ENCODE measurements around the gene RTBDN. TPM values are rescaled to one million over a fixed set of nuclear protein-coding genes. Genes with fewer than 3 reads are reported as not detected.

The RTBDN gene
- total RNA-seq, 1 donor from 2014 or later, result not detected

GRCh38 chr19:12778905-12779161, 55.5 kb downstream of the RTBDN start:
- POLR2A ChIA-PET, result interaction anchor here (0.7 to 12.7 kb wide), 7 partner anchors 13 to 417 kb away, joined by 3 to 909 read pairs (median 6); partner anchors contain the start of genes JUNB, MAN2B1, THSD8 and TNPO2

GRCh38 chr19:12778017-12778904, 56.1 kb downstream of the RTBDN start:
- Mint-ChIP-seq H3K36me3 (ENCODE audit: low read depth) (no peaks in the 10 kb centered on the region), H3K27me3 (no peaks in the 10 kb centered on the region), H3K9me3 (no peaks in the 10 kb centered on the region), H3K4me1 (peaks cover 49% of the 10 kb centered on the region), H3K27ac (peak overlapping the region; percentile 87), H3K4me3 (peak overlapping the region; percentile 83)
- ChIA-PET CTCF (interaction anchor here (1.0 to 9.1 kb wide), 7 partner anchors 9 to 70 kb away, joined by 4 to 278 read pairs (median 13); partner anchors contain the start of genes JUNB and RNASEH2A), POLR2A (interaction anchor here (0.7 to 12.7 kb wide), 10 partner anchors 14 to 168 kb away, joined by 3 to 909 read pairs (median 4); partner anchors contain the start of genes JUNB, MAN2B1, THSD8 and TNPO2)
- ATAC-seq (ENCODE audit: low read depth) (peak; percentile 8), DNase-seq (peak; percentile 51)
- TF ChIP-seq CTCF (IDR thresholded peaks at IDR 0.05), result no peak
- intact Hi-C loops (cut with micrococcal nuclease), result no loop called here

More at GRCh38 chr19:12778905-12779161, 55.5 kb downstream of the RTBDN start:
- H3K27me3 Mint-ChIP-seq, result no peaks in the 10 kb centered on the region
- DNase-seq (no peak), ATAC-seq (ENCODE audit: low read depth) (no peak)
- H3K4me3 Mint-ChIP-seq, result peak overlapping the region; percentile 83
- no peaks in the 10 kb centered on the region for H3K36me3 Mint-ChIP-seq (ENCODE audit: low read depth)
- peak overlapping the region; percentile 87 for H3K27ac Mint-ChIP-seq
- no peaks in the 10 kb centered on the region for H3K9me3 Mint-ChIP-seq
- CTCF ChIA-PET, result interaction anchor here (1.0 to 9.1 kb wide), 6 partner anchors 9 to 69 kb away, joined by 4 to 278 read pairs (median 16); partner anchors contain the start of genes JUNB and RNASEH2A
- TF ChIP-seq CTCF (IDR thresholded peaks at IDR 0.05), result no peak
- intact Hi-C loops (cut with micrococcal nuclease), result no loop called here
- H3K4me1 Mint-ChIP-seq, result peaks cover 46% of the 10 kb centered on the region

GRCh38 chr19:12777217-12778016, 57.0 kb downstream of the RTBDN start:
- ChIA-PET POLR2A (interaction anchor here (0.5 to 12.7 kb wide), 9 partner anchors 13 to 167 kb away, joined by 3 to 909 read pairs (median 3); partner anchors contain the start of genes JUNB, MAN2B1, TNPO2 and WDR83), CTCF (interaction anchor here (0.6 to 9.1 kb wide), 11 partner anchors 10 to 95 kb away, joined by 3 to 278 read pairs (median 7); partner anchors contain the start of genes JUNB and RNASEH2A)
- H3K4me1 Mint-ChIP-seq, result peaks cover 48% of the 10 kb centered on the region
- H3K9me3 Mint-ChIP-seq, result no peaks in the 10 kb centered on the region
- H3K36me3 Mint-ChIP-seq (ENCODE audit: low read depth), result no peaks in the 10 kb centered on the region
- peak; percentile 73 for TF ChIP-seq CTCF (IDR thresholded peaks at IDR 0.05)
- H3K4me3 Mint-ChIP-seq, result peak overlapping the region; percentile 83
- peak overlapping the region; percentile 87 for H3K27ac Mint-ChIP-seq
- no peaks in the 10 kb centered on the region for H3K27me3 Mint-ChIP-seq
- intact Hi-C loops (cut with micrococcal nuclease), result loop anchor here (1.0 kb wide), 2 partner anchors 11 to 19 kb away; no protein-coding TSS in a partner anchor
- DNase-seq (peak; percentile 85), ATAC-seq (ENCODE audit: low read depth) (peak; percentile 37)

Other genes with a start within 250 kb of the RTBDN start
- 15.6 TPM in 2 replicates for gene ZNF490, start 223.8 kb downstream of the RTBDN start, total RNA-seq
- gene ZNF791, start 223.7 kb downstream of the RTBDN start, total RNA-seq, result 37.5 and 46.1 TPM in 2 replicates
- 251 and 291 TPM in 2 replicates for gene MAN2B1, start 167.8 kb downstream of the RTBDN start, total RNA-seq
- 17.7 and 20.8 TPM in 2 replicates for gene WDR83, start 167.8 kb downstream of the RTBDN start, total RNA-seq
- gene DHPS, start 152.7 kb downstream of the RTBDN start, total RNA-seq, result 141 and 160 TPM in 2 replicates
- gene GNG14, start 146.6 kb downstream of the RTBDN start, total RNA-seq, result not detected in 2 replicates
- gene FBXW9, start 137.9 kb downstream of the RTBDN start, total RNA-seq, result 4.7 and 5.2 TPM in 2 replicates
- gene TNPO2, start 110.6 kb downstream of the RTBDN start, total RNA-seq, result 73.9 and 91.5 TPM in 2 replicates
- gene TRIR, start 99.9 kb downstream of the RTBDN start, total RNA-seq, result 164 and 183 TPM in 2 replicates
- gene GET3, start 97.1 kb downstream of the RTBDN start, total RNA-seq, result 59.6 and 63.5 TPM in 2 replicates
- gene BEST2, start 82.8 kb downstream of the RTBDN start, total RNA-seq, result not detected in 2 replicates
- 13.4 and 21.2 TPM in 2 replicates for gene HOOK2, start 59.0 kb downstream of the RTBDN start, total RNA-seq
- gene JUNB, start 43.1 kb downstream of the RTBDN start, total RNA-seq, result 127 and 132 TPM in 2 replicates
- gene PRDX2, start 32.8 kb downstream of the RTBDN start, total RNA-seq, result 53.1 and 55.6 TPM in 2 replicates
- gene THSD8, start 32.5 kb downstream of the RTBDN start, total RNA-seq, result 2.3 and 5.9 TPM in 2 replicates
- gene RNASEH2A, start 28.0 kb downstream of the RTBDN start, total RNA-seq, result 13.4 and 22.1 TPM in 2 replicates
- 0.20 and 0.66 TPM in 2 replicates for gene MAST1, start 3.9 kb upstream of the RTBDN start, total RNA-seq
- gene DNASE2, start 46.9 kb upstream of the RTBDN start, total RNA-seq, result 26.5 and 27.2 TPM in 2 replicates
- gene KLF1, start 52.6 kb upstream of the RTBDN start, total RNA-seq, result 0.12 TPM in 1 of 2 replicates, not detected in the other
- 62.3 and 73.9 TPM in 2 replicates for gene GCDH, start 56.6 kb upstream of the RTBDN start, total RNA-seq
- gene SYCE2, start 84.7 kb upstream of the RTBDN start, total RNA-seq, result 0.49 TPM in 1 of 2 replicates, not detected in the other
- gene FARSA, start 99.1 kb upstream of the RTBDN start, total RNA-seq, result 76.1 and 76.8 TPM in 2 replicates
- 721 and 802 TPM in 2 replicates for gene CALR, start 104.0 kb upstream of the RTBDN start, total RNA-seq
- 106 and 112 TPM in 2 replicates for gene RAD23A, start 111.3 kb upstream of the RTBDN start, total RNA-seq
- 16.7 and 19.6 TPM in 2 replicates for gene GADD45GIP1, start 122.6 kb upstream of the RTBDN start, total RNA-seq
- gene DAND5, start 135.0 kb upstream of the RTBDN start, total RNA-seq, result not detected in 2 replicates
- 2.6 and 2.7 TPM in 2 replicates for gene NFIX, start 160.9 kb upstream of the RTBDN start, total RNA-seq